GM12875 (cell line): ENCODE data around the gene VEPH1.
A peak's percentile ranks its signal among the peaks of the same experiment; 100 is the strongest.

ENCODE experiments used
- H3K4me3 ChIP-seq: one replicate; pipeline ENCODE4 v1.5.1; 2011; ENCODE audit warnings: low read depth, low read length, control low read depth
- CTCF ChIP-seq: IDR thresholded peaks from 2 replicates; pipeline ENCODE4 v1.5.1; 2011; ENCODE audit warnings: low read depth, mild to moderate bottlenecking, control low read depth, inconsistent platforms, low read length, moderate library complexity, borderline replicate concordance; ENCODE audit not compliant: insufficient read depth

Gene VEPH1

GRCh38 chr3:157241599-157241998 lies 261.6 kb downstream of the VEPH1 start:
- no peak overlapping the region for H3K4me3 ChIP-seq
- no peak for TF ChIP-seq CTCF

- no peak for TF ChIP-seq CTCF
- H3K4me3 ChIP-seq, result no peak overlapping the region
Measured at GRCh38 chr3:157240408-157240807, 262.8 kb downstream of the VEPH1 start.

- peak; percentile 95 for TF ChIP-seq CTCF
- H3K4me3 ChIP-seq, result no peak overlapping the region
Measured at GRCh38 chr3:157239082-157239704, 264.0 kb downstream of the VEPH1 start.

- no peak overlapping the region for H3K4me3 ChIP-seq
- TF ChIP-seq CTCF, result no peak
Measured at GRCh38 chr3:157238457-157238856, 264.8 kb downstream of the VEPH1 start.

GRCh38 chr3:157237886-157238285 lies 265.3 kb downstream of the VEPH1 start:
- no peak overlapping the region for H3K4me3 ChIP-seq

GRCh38 chr3:157235291-157235690 lies 267.9 kb downstream of the VEPH1 start:
- no peak overlapping the region for H3K4me3 ChIP-seq
- TF ChIP-seq CTCF, result no peak

More at GRCh38 chr3:157237886-157238285, 265.3 kb downstream of the VEPH1 start:
- no peak for TF ChIP-seq CTCF

- TF ChIP-seq CTCF, result no peak
- no peak overlapping the region for H3K4me3 ChIP-seq
Measured at GRCh38 chr3:157233923-157234322, 269.3 kb downstream of the VEPH1 start.
